HepG2 (cell line): ENCODE measurements around the gene PA2G4. TPM values are rescaled to one million over a fixed set of nuclear protein-coding genes. Genes with fewer than 3 reads are reported as not detected.

Experiments used
- IRF2 ChIP-seq: IDR thresholded peaks from 2 replicates; pipeline ENCODE4 v1.6.1; 2018; ENCODE audit warnings: missing genetic modification reagents, missing compliant biosample characterization
- MLLT10 ChIP-seq: sonication (generic); formaldehyde crosslinking; IDR thresholded peaks from 2 replicates; pipeline ENCODE4 v1.4.0; 2020; ENCODE audit warnings: missing genetic modification reagents
- NFIB ChIP-seq: sonication (generic); formaldehyde crosslinking; IDR thresholded peaks from 2 replicates; pipeline ENCODE4 v1.9.0; 2021; ENCODE audit warnings: missing genetic modification reagents, mild to moderate bottlenecking, borderline replicate concordance
- NR1H2 ChIP-seq: sonication (generic); formaldehyde crosslinking; IDR thresholded peaks from 2 replicates; pipeline ENCODE4 v1.8.1; 2022; ENCODE audit warnings: low read depth, missing genetic modification reagents, borderline replicate concordance
- NR2F1 ChIP-seq, 2 experiments: fragments of 450-650 bp in 1 of 2; formaldehyde crosslinking in 1 of 2; IDR thresholded peaks; 2 replicates each; pipeline versions ENCODE4 v1.5.0 to v1.6.1; 2016 to 2020; ENCODE audit warnings: mild to moderate bottlenecking in 1 of 2, missing compliant biosample characterization in 1 of 2, missing genetic modification reagents in 1 of 2, moderate library complexity in 1 of 2
- PHF21A ChIP-seq: sonication (generic); formaldehyde crosslinking; IDR thresholded peaks from 2 replicates; pipeline ENCODE4 v1.5.0; 2020; ENCODE audit warnings: mild to moderate bottlenecking, missing genetic modification reagents
- RXRA ChIP-seq: sonication (generic); formaldehyde crosslinking; IDR thresholded peaks from 2 replicates; pipeline ENCODE4 v1.5.1; 2020; ENCODE audit warnings: missing genetic modification reagents
- TAF15 ChIP-seq: fragments of 200-400 bp; formaldehyde crosslinking; IDR thresholded peaks from one replicate; pipeline ENCODE4 v1.6.1; 2018; ENCODE audit warnings: mild to moderate bottlenecking, low read depth, low read length; ENCODE audit not compliant: poor library complexity, severe bottlenecking
- ZNF160 ChIP-seq: sonication (generic); formaldehyde crosslinking; IDR thresholded peaks from 2 replicates; pipeline ENCODE4 v1.8.0; 2022; ENCODE audit warnings: mild to moderate bottlenecking, inconsistent platforms, missing genetic modification reagents
- ZNF644 ChIP-seq: IDR thresholded peaks from 2 replicates; pipeline ENCODE4 v1.6.1; 2016; ENCODE audit warnings: low read depth
- ZNF883 ChIP-seq: sonication (generic); formaldehyde crosslinking; IDR thresholded peaks from 2 replicates; pipeline ENCODE4 v1.5.1; 2020; ENCODE audit warnings: mild to moderate bottlenecking, missing genetic modification reagents; ENCODE audit errors: not compliant biosample characterization
- ZSCAN12 ChIP-seq: sonication (generic); formaldehyde crosslinking; IDR thresholded peaks from 2 replicates; pipeline ENCODE4 v1.9.0; 2021; ENCODE audit warnings: mild to moderate bottlenecking, missing genetic modification reagents
- polyA plus RNA-seq, 8 experiments: library from polyadenylated mRNA; depleted of rRNA in 3 of 8; stranded (reverse) in 7 of 8; unstranded in 1 of 8; fragments of >200 nt; fragmentation: Illumina TruSeq in 4 of 8; extraction: Trizol in 4 of 8; gene quantifications; 2 replicates each; pipeline versions ENCODE4 v1.2.1 to v1.2.3, GENCODE V29; 2011 to 2016; ENCODE audit warnings: low read depth in 4 of 8, missing spikeins in 1 of 8, mixed read lengths in 1 of 8; ENCODE audit not compliant: insufficient read depth in 1 of 8
- total RNA-seq, 5 experiments: library from RNA; depleted of rRNA; stranded (reverse); fragments of >200 nt; fragmentation: Illumina TruSeq; extraction: Trizol; gene quantifications; 2 replicates each; pipeline ENCODE4 v1.2.3, GENCODE V29; 2016; ENCODE audit warnings: low read depth in 1 of 5
- TF ChIP-seq, protein P1 (sequence below): IDR thresholded peaks from 2 replicates; pipeline ENCODE4 v1.6.1; 2016; ENCODE audit warnings: missing compliant biosample characterization, missing genetic modification reagents, borderline replicate concordance
- TF ChIP-seq, protein P2 (sequence below): sonication (generic); formaldehyde crosslinking; IDR thresholded peaks from 2 replicates; pipeline ENCODE4 v1.4.0; 2020; ENCODE audit warnings: missing genetic modification reagents
- TF ChIP-seq, protein P3 (sequence below): sonication (generic); formaldehyde crosslinking; IDR thresholded peaks from 2 replicates; pipeline ENCODE4 v1.5.0; 2020; ENCODE audit warnings: mild to moderate bottlenecking, missing genetic modification reagents, borderline replicate concordance
- TF ChIP-seq, protein P4 (sequence below): sonication (generic); formaldehyde crosslinking; IDR thresholded peaks from 2 replicates; pipeline ENCODE4 v1.5.1; 2020; ENCODE audit warnings: mild to moderate bottlenecking, moderate library complexity, missing genetic modification reagents
- TF ChIP-seq, protein P5 (sequence below): sonication (generic); formaldehyde crosslinking; IDR thresholded peaks from 2 replicates; pipeline ENCODE4 v1.5.1; 2020; ENCODE audit warnings: mild to moderate bottlenecking, missing genetic modification reagents, moderate library complexity

Gene PA2G4
- total and polyA plus RNA-seq, 2 of the 13 experiments (the other 11 are each of a cell fraction or from before 2014, with no cell fraction given) = 147 to 240 TPM

DNA sequence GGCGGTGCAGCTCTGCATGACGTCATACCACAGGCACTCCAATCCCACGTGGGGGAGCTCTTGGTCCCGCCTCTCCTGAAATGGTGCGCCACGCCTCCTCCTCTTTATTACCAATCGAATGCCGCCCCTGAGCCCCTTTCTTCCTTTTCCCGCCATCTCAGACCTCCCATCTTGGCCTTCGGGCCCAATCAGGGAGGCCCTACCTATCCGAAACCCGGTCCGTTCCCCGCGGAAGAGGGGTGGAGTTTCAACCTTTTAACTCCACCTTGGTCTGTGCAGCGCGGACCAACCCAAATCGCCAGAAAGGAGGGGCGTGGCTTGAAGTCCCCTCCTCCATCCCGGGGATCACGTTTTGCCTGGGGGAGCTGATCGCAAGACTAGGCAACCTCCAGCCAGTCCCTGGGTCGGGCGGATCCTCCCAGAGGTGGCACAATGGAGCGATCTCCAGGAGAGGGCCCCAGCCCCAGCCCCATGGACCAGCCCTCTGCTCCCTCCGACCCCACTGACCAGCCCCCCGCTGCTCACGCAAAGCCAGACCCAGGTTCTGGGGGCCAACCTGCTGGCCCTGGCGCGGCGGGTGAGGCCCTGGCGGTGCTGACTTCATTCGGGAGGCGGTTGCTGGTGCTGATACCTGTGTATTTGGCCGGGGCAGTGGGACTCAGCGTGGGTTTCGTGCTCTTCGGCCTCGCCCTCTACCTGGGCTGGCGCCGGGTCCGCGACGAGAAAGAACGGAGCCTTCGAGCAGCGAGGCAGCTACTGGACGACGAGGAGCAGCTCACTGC is 23.7 kb downstream of the PA2G4 start, which contains the start of gene ESYT1 (continued):
- TF ChIP-seq, protein P1, sequence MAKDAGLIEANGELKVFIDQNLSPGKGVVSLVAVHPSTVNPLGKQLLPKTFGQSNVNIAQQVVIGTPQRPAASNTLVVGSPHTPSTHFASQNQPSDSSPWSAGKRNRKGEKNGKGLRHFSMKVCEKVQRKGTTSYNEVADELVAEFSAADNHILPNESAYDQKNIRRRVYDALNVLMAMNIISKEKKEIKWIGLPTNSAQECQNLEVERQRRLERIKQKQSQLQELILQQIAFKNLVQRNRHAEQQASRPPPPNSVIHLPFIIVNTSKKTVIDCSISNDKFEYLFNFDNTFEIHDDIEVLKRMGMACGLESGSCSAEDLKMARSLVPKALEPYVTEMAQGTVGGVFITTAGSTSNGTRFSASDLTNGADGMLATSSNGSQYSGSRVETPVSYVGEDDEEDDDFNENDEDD = peak; percentile 73; the same call in 1 of the 2 replicates
- TF ChIP-seq NR2F1 (CRISPR knock-in tag; IDR thresholded peaks at IDR 0.05) (no peak), ZNF644 (CRISPR knock-in tag) (no peak), ZNF883 (CRISPR knock-in tag) (peak; percentile 46), IRF2 (CRISPR knock-in tag) (peak; percentile 64; the same call in 1 of the 2 replicates), ZNF160 (CRISPR knock-in tag) (no peak), PHF21A (CRISPR knock-in tag) (peak; percentile 63), MLLT10 (CRISPR knock-in tag) (no peak), RXRA (CRISPR knock-in tag) (peak; percentile 13; the same call in 1 of the 2 replicates), TAF15 (peak; percentile 29), NR1H2 (no peak), ZSCAN12 (peak; percentile 30; the same call in 1 of the 2 replicates), NFIB (CRISPR knock-in tag) (no peak)
- TF ChIP-seq, protein P2, sequence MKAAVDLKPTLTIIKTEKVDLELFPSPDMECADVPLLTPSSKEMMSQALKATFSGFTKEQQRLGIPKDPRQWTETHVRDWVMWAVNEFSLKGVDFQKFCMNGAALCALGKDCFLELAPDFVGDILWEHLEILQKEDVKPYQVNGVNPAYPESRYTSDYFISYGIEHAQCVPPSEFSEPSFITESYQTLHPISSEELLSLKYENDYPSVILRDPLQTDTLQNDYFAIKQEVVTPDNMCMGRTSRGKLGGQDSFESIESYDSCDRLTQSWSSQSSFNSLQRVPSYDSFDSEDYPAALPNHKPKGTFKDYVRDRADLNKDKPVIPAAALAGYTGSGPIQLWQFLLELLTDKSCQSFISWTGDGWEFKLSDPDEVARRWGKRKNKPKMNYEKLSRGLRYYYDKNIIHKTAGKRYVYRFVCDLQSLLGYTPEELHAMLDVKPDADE = no peak
- TF ChIP-seq, protein P3, sequence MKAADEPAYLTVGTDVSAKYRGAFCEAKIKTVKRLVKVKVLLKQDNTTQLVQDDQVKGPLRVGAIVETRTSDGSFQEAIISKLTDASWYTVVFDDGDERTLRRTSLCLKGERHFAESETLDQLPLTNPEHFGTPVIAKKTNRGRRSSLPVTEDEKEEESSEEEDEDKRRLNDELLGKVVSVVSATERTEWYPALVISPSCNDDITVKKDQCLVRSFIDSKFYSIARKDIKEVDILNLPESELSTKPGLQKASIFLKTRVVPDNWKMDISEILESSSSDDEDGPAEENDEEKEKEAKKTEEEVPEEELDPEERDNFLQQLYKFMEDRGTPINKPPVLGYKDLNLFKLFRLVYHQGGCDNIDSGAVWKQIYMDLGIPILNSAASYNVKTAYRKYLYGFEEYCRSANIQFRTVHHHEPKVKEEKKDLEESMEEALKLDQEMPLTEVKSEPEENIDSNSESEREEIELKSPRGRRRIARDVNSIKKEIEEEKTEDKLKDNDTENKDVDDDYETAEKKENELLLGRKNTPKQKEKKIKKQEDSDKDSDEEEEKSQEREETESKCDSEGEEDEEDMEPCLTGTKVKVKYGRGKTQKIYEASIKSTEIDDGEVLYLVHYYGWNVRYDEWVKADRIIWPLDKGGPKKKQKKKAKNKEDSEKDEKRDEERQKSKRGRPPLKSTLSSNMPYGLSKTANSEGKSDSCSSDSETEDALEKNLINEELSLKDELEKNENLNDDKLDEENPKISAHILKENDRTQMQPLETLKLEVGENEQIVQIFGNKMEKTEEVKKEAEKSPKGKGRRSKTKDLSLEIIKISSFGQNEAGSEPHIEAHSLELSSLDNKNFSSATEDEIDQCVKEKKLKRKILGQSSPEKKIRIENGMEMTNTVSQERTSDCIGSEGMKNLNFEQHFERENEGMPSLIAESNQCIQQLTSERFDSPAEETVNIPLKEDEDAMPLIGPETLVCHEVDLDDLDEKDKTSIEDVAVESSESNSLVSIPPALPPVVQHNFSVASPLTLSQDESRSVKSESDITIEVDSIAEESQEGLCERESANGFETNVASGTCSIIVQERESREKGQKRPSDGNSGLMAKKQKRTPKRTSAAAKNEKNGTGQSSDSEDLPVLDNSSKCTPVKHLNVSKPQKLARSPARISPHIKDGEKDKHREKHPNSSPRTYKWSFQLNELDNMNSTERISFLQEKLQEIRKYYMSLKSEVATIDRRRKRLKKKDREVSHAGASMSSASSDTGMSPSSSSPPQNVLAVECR (CRISPR knock-in tag) = peak; percentile 84
- TF ChIP-seq, protein P4, sequence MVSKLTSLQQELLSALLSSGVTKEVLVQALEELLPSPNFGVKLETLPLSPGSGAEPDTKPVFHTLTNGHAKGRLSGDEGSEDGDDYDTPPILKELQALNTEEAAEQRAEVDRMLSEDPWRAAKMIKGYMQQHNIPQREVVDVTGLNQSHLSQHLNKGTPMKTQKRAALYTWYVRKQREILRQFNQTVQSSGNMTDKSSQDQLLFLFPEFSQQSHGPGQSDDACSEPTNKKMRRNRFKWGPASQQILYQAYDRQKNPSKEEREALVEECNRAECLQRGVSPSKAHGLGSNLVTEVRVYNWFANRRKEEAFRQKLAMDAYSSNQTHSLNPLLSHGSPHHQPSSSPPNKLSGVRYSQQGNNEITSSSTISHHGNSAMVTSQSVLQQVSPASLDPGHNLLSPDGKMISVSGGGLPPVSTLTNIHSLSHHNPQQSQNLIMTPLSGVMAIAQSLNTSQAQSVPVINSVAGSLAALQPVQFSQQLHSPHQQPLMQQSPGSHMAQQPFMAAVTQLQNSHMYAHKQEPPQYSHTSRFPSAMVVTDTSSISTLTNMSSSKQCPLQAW (CRISPR knock-in tag) = peak; percentile 82
- TF ChIP-seq, protein P5, sequence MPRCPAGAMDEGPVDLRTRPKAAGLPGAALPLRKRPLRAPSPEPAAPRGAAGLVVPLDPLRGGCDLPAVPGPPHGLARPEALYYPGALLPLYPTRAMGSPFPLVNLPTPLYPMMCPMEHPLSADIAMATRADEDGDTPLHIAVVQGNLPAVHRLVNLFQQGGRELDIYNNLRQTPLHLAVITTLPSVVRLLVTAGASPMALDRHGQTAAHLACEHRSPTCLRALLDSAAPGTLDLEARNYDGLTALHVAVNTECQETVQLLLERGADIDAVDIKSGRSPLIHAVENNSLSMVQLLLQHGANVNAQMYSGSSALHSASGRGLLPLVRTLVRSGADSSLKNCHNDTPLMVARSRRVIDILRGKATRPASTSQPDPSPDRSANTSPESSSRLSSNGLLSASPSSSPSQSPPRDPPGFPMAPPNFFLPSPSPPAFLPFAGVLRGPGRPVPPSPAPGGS (CRISPR knock-in tag) = peak; percentile 65; the same call in 1 of the 2 replicates
